HCT116 (cell line): ENCODE measurements around the gene FXYD6.

ENCODE experiments used
- CBX3 ChIP-seq: IDR thresholded peaks from 2 replicates; pipeline ENCODE4 v1.6.1; 2012; ENCODE audit warnings: low read depth
- CEBPB ChIP-seq: IDR thresholded peaks from 2 replicates; pipeline ENCODE4 v1.6.1; 2012; ENCODE audit warnings: low read depth
- CTCF ChIP-seq, 3 experiments: fragments of 200-600 bp in 1 of 3; sonication (generic) in 1 of 3; IDR thresholded peaks in 2 of 3; conservative IDR thresholded peaks in 1 of 3; 2 replicates each; pipeline ENCODE4 v1.5.1; 2012 to 2017; ENCODE audit warnings: low read depth in 2 of 3, low read length in 2 of 3, antibody characterized with exemption in 1 of 3, borderline replicate concordance in 1 of 3, control low read depth in 1 of 3, mild to moderate bottlenecking in 1 of 3, mixed read lengths in 1 of 3, mixed run types in 1 of 3, moderate library complexity in 1 of 3; ENCODE audit not compliant: insufficient read depth in 1 of 3
- EZH2 ChIP-seq: fragments of 200-600 bp; sonication (generic); IDR thresholded peaks from 2 replicates; pipeline ENCODE4 v1.6.1; 2017; ENCODE audit warnings: antibody characterized with exemption, mixed run types
- MAX ChIP-seq: IDR thresholded peaks from 2 replicates; pipeline ENCODE4 v1.6.1; 2012
- POLR2A ChIP-seq: IDR thresholded peaks from 2 replicates; pipeline ENCODE4 v1.7.0; 2011; ENCODE audit warnings: borderline replicate concordance; ENCODE audit not compliant: insufficient read depth, insufficient read length; ENCODE audit errors: extremely low read depth
- POLR2AphosphoS5 ChIP-seq: IDR thresholded peaks from 2 replicates; pipeline ENCODE4 v1.6.1; 2011; ENCODE audit warnings: mild to moderate bottlenecking, low read depth, low read length, moderate library complexity
- SP1 ChIP-seq: IDR thresholded peaks from 2 replicates; pipeline ENCODE4 v1.6.1; 2012; ENCODE audit warnings: low read depth
- YY1 ChIP-seq: IDR thresholded peaks from 2 replicates; pipeline ENCODE4 v1.6.1; 2011; ENCODE audit warnings: low read length, low read depth, moderate library complexity, mild to moderate bottlenecking; ENCODE audit not compliant: insufficient replicate concordance; ENCODE audit errors: extremely low read depth
- ZBTB33 ChIP-seq: IDR thresholded peaks from 2 replicates; pipeline ENCODE4 v1.6.1; 2011; ENCODE audit warnings: mild to moderate bottlenecking, low read length, moderate library complexity; ENCODE audit not compliant: insufficient replicate concordance; ENCODE audit errors: extremely low read depth
- ZFX ChIP-seq: fragments of 450-650 bp; IDR thresholded peaks from 2 replicates; pipeline ENCODE4 v1.6.1; 2017

- no peak for TF ChIP-seq ZFX
- TF ChIP-seq CEBPB = no peak
- no peak for TF ChIP-seq EZH2
- no peak for TF ChIP-seq CTCF (IDR thresholded peaks at IDR 0.05 in 2 of 3, conservative IDR thresholded peaks at IDR 0.05 in 1 of 3; ENCODE audit: borderline replicate concordance in 1 of 3, insufficient read depth in 1 of 3, low read depth in 2 of 3, low read length in 2 of 3)
- no peak for TF ChIP-seq MAX
- TF ChIP-seq POLR2AphosphoS5 = no peak
- no peak for TF ChIP-seq ZBTB33
- no peak for TF ChIP-seq POLR2A
- no peak for TF ChIP-seq YY1
- TF ChIP-seq CBX3 = no peak
- TF ChIP-seq SP1 = no peak
These were observed 30.3 kb upstream of the FXYD6 start for GRCh38 chr11:117906710-117907109.
